HG03442 (cell line): Measurements from ENCODE around the gene RIPK1.

Experiments
- ATAC-seq: cut with Tn5 transposase; IDR thresholded peaks from one replicate; pipeline ENCODE4 v1.9.1; 2021; ENCODE audit warnings: mild to moderate bottlenecking, moderate library complexity; ENCODE audit not compliant: unreplicated experiment

RIPK1 gene

GRCh38 chr6:3079682-3080081 lies 11.4 kb downstream of the RIPK1 start:
- no peak for ATAC-seq

DNA sequence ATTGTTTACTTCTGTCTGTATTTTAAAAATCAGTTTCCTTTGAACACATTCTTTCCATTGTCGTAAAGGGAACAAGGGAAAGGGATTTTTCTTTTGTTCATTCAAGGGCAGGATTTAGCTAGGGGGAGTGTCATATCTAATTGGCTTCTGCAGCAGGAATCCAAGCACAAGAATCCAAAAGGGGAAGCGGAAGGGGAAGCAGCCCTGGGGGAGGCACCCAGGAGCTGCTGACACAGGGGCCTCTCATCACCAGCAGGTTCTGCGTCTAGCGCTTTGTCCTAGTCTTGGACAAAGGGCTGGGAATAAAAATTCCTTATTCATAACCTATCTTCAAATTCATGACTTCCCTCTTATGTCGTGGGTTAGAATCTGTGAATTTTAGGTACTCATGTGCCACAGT lies 13.7 kb downstream of the RIPK1 start:
- no peak for ATAC-seq

- no peak for ATAC-seq
These were observed 16.8 kb downstream of the RIPK1 start for GRCh38 chr6:3085074-3085473.

- ATAC-seq = no peak
These were observed 18.1 kb downstream of the RIPK1 start for GRCh38 chr6:3086282-3086946.

DNA sequence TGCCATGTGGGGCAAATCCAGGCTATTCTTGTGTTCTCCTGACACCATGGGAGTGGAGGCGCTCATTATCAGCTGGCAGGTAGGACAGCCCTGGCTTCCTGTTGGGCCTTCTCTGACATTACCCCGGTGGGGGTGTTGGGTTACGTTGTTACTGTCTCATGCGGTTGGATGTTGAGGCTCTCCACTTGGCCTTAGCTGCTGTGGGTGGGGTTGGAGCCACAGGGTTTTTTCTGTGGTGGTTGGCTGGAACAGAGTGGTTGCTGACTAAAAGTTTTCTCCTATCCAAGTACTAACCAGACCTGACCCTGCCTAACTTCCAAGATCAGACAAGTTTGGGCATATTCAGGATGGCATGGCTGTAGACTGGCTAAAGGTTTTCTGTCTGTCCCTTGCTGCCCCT lies 20.2 kb downstream of the RIPK1 start:
- ATAC-seq = no peak

DNA sequence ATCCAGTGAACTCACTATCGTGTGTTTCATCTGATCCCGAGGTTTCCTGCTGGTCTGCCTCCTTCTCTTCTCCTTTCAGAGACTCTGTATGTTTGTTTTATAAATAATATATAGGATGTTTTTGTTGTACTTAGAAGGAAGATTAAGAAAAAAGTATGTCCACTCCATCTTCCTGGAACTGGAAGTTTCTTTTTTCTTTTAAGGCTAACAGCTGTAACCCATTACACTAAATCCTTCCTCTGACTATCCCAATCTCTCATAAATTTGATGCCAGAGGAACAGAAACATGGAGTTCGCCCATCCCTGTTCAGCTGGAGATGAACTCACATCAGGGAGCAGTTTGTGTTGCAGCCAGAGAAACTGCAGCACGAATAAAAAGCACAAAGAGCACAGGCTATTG lies 20.7 kb downstream of the RIPK1 start:
- ATAC-seq = no peak

GRCh38 chr6:3090013-3090412 lies 21.7 kb downstream of the RIPK1 start:
- ATAC-seq = no peak

- no peak for ATAC-seq
These were observed 26.5 kb downstream of the RIPK1 start for GRCh38 chr6:3094815-3095214.

- no peak for ATAC-seq
These were observed 34.6 kb downstream of the RIPK1 start for GRCh38 chr6:3102875-3103274.

GRCh38 chr6:3108746-3109414 lies 40.6 kb downstream of the RIPK1 start:
- ATAC-seq = no peak

DNA sequence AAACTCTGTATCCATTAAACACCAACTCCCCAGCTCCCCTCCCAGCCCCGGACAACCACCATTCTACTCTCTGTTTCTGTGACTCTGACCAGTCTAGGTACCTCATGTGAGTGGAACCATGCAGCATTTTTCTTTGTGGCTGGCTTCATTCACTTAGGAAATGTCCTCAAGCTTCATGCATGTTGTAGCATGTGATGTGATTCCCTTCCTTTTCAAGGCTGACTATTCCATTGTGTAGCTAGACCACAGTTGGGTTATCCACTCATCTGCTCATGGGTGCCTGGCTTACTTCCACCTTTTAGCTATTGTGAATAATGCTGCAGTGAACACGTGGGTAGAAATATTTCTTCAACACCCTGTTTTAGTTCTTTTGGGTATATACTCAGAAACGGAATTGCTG lies 41.5 kb downstream of the RIPK1 start:
- no peak for ATAC-seq

GRCh38 chr6:3114377-3114776 lies 46.1 kb downstream of the RIPK1 start:
- ATAC-seq = no peak

- ATAC-seq = no peak
These were observed 49.6 kb downstream of the RIPK1 start for GRCh38 chr6:3117912-3118352.

- ATAC-seq = peak; percentile 83
These were observed 50.2 kb downstream of the RIPK1 start, which contains the start of gene BPHL for GRCh38 chr6:3118353-3119039. Gene BPHL, plus strand, starts transcription at chr6:3118711. Its CDS starts 30 bp downstream, at chr6:3118741.

DNA sequence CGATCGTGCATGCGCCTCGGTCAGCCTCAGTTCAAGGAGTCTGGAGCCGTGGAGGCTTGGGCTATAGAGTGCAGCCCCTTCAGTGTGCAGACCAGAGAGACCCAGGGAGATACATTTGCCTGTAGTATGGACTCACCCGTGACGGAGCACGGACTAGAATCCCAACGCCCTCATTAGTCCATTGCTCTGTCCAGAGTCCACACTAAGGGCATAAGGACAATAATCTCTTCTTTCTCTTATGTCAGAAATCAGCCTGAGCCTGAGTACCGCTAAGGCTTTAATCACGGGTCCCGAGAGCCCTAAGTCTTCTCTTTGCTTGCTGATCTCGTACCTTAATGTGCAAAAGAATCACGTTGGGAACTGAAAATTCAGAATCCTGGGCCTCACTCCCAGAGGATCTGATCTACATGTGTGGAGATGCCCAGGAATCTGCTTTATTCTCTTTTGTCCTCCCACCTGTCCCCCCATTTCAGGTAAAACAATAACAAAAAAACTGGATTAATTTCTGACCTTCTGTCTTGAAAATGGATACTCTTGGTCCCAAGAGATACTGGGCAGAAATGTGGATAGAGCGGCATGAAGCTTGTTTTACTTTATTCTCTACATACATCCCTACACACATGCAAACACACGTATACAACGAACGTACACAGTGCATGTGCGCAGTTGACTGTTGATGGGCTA lies 50.9 kb downstream of the RIPK1 start:
- peak; percentile 31 for ATAC-seq

GRCh38 chr6:3120765-3121089 lies 52.4 kb downstream of the RIPK1 start:
- ATAC-seq = no peak

DNA sequence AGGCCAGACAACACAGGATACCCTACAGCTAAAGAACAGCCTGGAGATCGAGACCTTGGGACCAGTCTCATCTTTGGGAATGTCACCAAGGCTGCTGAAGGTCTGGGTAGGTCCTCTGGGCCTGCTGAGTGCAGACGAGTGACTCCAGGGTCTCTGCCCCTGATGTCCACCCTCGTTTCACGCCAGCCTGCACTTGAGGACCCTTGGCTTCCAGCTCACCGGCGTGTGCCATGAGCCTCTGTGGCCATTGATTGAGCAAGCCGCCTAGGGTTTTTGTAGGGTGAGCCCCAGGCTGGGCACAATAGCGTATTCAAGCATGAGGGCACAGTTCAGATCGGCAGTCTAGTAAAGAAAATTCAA lies 54.5 kb downstream of the RIPK1 start:
- no peak for ATAC-seq

- no peak for ATAC-seq
These were observed 56.4 kb downstream of the RIPK1 start for GRCh38 chr6:3124667-3125066.

- no peak for ATAC-seq
These were observed 57.5 kb downstream of the RIPK1 start for GRCh38 chr6:3125815-3126214.

GRCh38 chr6:3128356-3129108 lies 60.2 kb downstream of the RIPK1 start:
- ATAC-seq = no peak

DNA sequence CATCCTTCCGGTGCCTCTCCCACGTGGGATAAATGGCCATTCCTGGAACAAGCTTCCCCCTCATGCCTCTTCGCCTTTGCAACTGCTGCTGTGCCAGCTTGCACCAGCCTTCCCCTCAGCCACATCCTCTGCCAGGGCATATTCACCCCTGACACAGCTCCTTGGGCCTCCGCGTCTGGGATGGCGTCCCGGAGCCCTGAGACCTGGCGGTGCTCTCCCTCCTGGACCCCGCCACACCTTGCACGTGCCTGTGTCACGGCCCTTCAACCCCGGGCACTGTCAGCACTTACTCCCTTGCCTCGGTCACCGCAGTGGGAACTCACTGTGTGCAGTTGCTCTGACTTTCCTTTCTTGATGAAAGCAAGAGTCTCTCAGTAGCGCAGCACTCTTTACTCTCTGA lies 63.4 kb downstream of the RIPK1 start:
- ATAC-seq = no peak
